Umbilical cord (tissue), 2 donors: ENCODE measurements around the gene KIRREL3. TPM values are rescaled to one million over a fixed set of nuclear protein-coding genes. Genes with fewer than 3 reads are reported as not detected.
A peak's percentile ranks its signal among the peaks of the same experiment; 100 is the strongest.

ENCODE experiments used
- DNase-seq: peaks from one replicate; pipeline ENCODE4 v3.0.0-alpha.2; 2015; ENCODE audit warnings: low spot score
- total RNA-seq: library from RNA; depleted of rRNA; stranded (reverse); fragments of >200 nt; gene quantifications from one replicate; pipeline ENCODE4 v1.2.3, GENCODE V29; 2014; ENCODE audit warnings: low replicate concordance; ENCODE audit not compliant: insufficient read depth

KIRREL3 gene
- total RNA-seq, 1 donor from 2014 or later: 0.72 TPM

DNA sequence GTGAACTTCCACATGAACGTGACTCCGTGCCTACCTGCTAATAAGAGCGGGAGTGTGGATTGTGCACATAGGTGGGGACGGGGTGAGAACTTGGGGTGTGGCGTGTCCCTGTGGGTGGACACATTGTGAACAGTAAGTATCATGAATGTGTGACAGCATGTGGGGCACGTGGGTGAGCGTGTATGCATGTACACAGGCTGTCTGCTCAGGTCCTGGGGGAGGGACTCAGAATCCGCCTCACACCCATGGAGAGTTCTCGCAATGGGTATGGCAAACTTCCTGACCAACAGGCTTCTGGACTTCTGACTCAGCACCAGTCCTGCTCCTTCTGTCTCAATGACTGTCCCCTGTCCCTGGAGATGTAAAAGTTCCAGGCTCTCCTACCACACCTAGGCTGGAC lies 422.1 kb downstream of the KIRREL3 start:
- no peak for DNase-seq

DNA sequence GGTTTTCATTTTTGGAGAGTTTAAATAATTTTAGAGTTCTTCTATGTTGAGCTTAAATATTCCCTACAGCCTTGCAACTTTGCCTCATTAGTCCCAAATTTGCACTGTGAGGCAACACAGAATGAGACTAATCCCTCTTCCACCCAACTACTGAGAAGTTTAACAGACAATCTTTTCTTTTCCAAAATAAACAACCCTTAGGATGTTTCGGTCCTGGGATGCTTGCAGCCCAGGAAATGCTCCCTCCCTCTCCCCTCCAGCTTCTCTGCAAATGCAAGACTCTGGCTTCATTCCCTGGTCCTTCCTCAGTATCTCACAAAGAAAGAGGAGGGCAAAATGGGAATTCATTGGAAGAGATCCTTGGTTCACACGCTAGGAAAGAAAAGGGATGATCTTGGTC lies 422.5 kb downstream of the KIRREL3 start:
- no peak for DNase-seq

GRCh38 chr11:126575849-126576248 lies 424.7 kb downstream of the KIRREL3 start:
- no peak for DNase-seq

DNA sequence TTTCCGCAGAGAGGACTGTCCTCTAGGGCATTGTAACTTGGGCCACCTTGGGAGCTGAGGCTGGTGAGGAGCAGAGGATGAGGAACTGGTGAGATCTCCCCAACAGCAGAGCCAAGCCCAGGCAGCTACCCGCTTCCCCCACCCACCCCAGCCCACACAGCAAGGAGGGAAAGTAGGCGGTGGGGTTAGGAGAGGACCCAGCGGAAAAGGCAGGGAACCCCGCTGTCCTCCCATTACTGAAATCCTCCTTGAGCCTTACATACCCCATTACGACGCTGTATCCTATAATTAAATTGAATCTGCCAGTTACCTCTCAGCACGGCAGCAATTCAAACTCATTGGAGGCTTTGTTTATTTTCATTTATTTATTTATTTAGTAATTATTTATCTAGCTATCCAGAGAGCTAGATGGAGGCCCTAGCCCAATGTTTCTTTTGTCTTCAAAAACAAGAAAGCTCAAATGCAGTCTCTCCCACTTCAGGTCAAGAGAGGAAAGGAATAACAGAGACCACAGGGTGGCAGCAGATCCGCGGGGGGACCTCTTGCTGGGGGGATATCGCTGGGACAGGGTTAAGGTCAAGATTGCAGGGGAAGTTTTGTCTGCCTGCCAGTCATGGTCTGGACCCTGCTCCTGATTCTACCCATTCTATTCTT lies 427.1 kb downstream of the KIRREL3 start:
- no peak for DNase-seq

GRCh38 chr11:126570489-126570888 lies 430.1 kb downstream of the KIRREL3 start:
- no peak for DNase-seq

DNA sequence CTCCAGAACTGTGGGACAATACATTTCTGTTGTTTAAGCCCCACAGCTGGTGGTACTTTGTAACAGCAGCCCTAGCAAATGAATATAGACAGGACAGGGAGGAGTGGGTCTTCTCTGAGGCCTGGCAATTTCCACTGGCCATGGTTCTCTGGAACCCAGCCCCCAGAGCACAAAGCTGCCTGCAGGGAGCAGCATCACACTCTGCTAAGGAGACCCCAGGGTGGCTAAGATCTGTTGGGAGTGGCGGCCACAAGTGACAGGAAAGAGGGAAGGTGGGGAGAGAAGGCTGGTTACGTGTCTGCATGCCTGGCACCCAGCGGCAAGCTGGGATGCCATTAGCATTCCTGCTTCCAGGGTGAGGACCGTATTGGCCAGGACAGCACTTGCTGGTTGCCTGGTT lies 433.2 kb downstream of the KIRREL3 start:
- no peak for DNase-seq

GRCh38 chr11:126564566-126564965 lies 436.0 kb downstream of the KIRREL3 start:
- DNase-seq: no peak

DNA sequence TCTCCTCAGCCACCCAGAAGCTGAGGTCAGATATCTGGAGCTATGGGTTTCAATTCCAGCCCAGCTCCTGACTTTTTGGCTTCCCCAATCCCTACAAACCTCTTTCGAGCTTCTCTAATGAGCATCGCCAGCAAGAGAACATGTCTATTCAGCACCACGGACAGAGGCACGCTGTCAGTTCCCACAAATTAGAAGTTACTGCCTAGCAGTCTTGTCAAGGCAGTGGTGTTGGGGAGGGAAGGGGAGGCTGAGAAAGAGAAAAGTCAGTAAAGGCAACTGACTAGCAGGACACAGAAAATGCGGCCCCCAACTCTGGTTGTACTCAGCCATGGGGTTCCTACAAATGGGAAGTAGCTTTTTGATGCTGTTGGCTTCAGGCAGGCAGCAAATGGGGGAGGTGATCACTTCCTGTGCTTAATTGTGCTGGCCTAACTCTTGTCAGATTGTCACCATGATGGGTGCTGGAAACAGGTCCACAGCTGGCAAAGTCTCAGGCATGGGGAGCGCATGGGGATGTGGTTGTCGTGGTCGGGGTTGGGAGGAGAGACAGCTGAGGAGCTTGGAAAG lies 439.2 kb downstream of the KIRREL3 start:
- DNase-seq: peak; percentile 74

- DNase-seq: no peak
Observed at GRCh38 chr11:126560221-126560620, 440.3 kb downstream of the KIRREL3 start.

DNA sequence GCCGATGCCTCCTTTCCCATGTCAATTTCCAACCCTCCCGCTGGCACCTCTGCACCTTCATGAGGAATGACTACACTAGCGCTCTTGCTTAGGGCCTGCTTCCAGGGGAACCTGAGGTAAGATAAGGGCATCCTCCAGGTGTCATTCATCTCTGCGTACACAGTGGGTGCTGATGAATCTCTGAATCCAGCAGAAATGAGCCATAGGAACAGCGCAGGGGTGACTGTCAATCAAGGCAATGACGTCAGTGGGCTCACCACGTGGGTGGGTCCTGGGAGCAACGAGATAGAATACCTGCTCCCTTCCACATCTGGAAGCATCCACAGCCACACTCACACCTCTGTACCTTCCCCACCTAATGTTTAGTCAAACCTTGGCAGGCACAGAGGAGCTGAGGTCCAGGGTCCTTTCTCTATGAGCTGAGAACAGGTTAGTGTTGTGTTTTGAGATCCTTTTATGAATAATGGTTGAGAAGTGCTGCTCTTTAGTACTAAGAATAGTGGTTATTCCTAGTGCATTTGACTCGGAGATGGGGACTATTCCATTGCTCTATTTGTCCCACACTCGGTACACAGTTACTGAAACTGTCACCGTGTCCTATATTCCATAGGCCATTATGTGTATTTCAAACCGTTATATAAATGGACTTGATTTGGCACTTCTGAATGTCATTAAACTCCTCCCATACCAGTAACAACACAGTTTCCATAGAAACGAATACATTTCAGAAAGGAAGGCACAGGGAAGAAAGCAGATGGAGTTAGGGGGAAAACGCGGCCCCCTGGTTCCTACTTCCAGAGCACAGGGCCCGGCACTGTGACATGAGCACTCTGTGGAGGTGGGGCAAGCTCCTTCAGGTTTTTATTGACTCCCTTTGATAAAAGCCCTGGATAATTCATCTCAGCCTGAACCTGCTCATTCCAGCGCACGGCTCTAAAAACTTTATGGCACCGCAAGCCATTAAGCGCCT lies 451.7 kb downstream of the KIRREL3 start:
- DNase-seq: no peak

DNA sequence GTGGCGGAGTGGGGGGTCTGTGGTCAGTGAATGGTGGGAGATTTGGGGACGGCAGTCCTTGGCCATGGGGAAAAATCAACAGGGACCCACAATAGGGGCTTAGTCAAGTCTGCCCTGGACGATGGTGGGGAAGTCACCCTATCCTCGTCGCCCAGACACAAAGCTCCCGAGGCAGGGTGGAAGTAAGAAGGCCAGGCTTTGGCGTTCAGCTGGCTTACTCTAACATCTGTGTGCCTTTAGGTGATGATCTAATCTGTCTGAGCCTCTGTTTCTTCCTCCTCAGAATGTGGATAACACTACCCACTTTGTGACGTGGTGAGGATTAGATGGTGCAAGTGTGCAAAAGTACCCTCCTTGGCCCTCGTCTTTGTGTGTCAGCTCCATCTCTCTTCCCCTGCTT lies 452.9 kb downstream of the KIRREL3 start:
- no peak for DNase-seq

DNA sequence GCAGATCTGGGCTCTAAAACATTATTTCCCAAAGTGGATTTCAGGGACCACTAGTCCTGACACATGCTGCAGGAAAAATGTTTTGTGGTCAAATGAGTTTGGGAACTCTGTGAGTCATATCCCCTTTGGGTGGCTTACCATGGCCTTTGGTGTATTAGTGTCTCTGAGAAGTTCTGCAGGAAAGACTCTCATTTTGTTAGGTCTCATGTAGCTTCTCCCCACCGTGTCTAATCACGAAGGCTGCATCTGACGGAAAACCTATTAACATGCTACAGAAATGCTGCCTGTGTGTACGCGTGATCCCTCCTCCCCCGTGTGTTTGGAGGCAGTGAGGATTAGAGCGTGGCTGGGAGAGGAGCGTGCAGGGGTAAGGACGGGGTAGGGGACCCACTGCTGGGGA lies 453.4 kb downstream of the KIRREL3 start:
- no peak for DNase-seq

- DNase-seq: no peak
Observed at GRCh38 chr11:126546694-126547093, 453.9 kb downstream of the KIRREL3 start.

DNA sequence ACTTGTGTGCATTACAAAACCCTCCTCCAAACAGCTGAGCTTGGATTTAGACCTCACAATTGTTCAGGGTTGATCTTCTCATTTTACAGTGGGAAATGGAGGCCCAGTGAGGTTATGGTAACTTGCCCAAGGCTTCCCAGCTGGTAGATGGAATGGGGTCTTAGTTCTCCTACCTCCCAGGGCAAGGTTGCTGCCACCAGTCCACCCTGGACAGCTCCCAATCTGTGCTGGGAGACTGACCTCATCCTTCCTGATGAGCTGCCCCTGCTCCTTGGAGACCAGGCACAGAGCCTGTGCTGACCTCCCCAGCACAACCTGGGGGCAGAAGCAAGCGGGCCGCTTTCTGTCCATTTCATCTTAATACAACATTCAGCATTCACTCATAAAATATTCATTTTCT lies 454.4 kb downstream of the KIRREL3 start:
- no peak for DNase-seq

- DNase-seq: no peak
Observed at GRCh38 chr11:126545057-126545555, 455.5 kb downstream of the KIRREL3 start.

- DNase-seq: peak; percentile 53
Observed at GRCh38 chr11:126544108-126545056, 456.2 kb downstream of the KIRREL3 start.

DNA sequence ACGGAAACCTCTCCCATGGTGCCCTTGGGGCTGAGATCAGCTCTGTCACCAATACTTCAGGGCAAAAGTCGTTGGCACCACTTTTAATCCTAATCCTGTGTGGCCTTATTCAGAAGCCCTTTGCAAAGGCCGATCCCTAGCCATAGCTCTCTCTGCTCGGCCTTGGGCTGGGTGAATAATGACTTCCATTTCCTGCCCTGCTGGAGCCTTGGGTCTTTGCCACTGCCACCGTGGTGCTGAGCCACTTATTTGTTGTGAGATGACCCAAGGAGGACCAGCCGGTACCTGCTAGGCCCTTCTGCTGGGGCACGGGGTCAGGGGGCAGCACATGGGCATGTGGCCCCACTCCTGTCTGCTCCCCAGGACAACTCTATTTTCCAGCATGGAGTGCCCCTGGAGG lies 456.9 kb downstream of the KIRREL3 start:
- no peak for DNase-seq

GRCh38 chr11:126542334-126543015 lies 458.1 kb downstream of the KIRREL3 start:
- no peak for DNase-seq

DNA sequence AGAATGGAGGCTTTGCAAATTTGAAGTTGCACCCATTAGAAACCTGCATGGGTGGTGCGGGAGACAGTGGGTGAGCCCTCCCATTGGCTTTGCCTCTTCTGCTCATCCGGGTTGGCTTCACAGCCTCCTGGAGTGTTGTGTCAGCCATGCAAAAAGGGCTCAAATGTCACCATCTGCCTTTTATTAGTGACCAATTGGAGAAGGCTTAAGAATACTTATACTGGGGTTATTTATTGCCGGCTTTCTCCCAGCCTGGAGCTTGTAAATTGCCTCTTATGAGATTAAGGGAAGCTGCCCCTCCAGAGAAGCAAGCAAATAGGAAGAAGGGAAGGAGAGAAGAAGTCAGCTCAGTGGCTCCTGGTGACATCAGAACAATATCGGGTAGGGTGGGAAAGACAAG lies 462.5 kb downstream of the KIRREL3 start:
- DNase-seq: no peak

GRCh38 chr11:126537492-126537891 lies 463.1 kb downstream of the KIRREL3 start:
- no peak for DNase-seq
